GM21717 (cell line): ENCODE results near the gene DTX1.
"Not testable (repeated sequence)": the region's sequence is repeated elsewhere in the genome, so short reads cannot be mapped to it uniquely, and the experiment has no call there.

Experiments used
- ATAC-seq: cut with Tn5 transposase; IDR thresholded peaks from one replicate; pipeline ENCODE4 v1.9.1; 2021; ENCODE audit warnings: mild to moderate bottlenecking, moderate library complexity; ENCODE audit not compliant: unreplicated experiment

DTX1 gene

DNA sequence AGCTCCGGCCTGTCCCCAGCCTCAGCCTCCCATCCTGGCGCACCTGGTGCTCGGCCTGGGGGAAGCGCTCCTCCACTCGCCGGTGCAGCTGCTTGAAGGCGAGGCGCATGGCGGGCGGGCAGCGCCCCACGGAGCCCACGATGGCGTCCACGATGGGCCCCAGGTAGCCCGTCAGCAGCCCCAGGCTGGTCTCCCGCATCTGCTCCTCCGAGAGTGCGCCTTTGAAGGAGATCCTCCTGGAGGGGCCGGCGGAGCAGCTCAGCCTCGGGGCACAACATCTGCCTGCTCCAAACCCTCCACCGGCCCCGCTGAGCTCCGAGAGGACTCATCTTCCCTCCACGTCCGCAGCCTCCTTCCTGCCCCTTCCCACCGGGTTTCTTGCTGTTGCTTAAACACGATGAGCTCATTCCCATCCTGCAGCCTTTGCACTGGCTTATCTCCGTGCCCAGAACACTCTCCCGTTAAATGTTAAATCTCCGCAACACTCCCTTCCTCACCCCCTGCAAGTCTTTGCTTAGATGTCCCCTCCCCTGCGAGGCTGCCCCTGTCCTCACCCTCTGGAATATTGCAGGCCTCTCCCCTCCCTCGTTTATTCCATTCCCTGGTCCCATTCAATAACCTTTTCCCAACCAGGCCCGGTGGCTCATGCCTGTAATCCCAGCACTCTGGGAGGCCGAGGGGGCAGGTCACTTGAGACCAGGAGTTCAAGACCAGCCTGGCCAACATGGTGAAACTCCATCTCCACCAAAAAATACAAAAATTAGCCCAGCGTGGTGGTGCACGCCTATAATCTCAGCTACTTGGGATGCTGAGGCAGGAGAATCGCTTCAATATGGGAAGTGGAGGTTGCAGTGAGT, 55.7 kb downstream of the DTX1 start:
- ATAC-seq, result no peak

DNA sequence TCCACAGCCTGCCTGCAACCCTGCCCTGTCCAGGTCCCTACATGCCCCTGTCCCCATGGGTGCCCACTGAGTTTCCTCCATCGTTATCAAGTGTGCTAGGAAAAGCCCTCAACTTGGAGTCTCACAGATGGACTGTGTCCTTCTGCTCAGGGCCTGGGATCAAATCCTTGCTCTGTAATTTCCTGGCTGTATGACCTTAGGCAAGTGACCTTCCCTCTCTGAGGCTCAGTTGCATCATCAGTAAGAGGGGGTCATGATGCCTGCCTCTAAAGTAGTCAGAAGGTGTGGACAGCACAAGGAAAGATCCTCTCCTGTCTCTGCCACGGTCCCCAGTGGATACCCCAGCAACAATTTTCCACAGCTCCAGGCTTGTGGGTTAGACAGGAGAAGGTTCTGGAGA, 56.9 kb downstream of the DTX1 start:
- no peak for ATAC-seq

DNA sequence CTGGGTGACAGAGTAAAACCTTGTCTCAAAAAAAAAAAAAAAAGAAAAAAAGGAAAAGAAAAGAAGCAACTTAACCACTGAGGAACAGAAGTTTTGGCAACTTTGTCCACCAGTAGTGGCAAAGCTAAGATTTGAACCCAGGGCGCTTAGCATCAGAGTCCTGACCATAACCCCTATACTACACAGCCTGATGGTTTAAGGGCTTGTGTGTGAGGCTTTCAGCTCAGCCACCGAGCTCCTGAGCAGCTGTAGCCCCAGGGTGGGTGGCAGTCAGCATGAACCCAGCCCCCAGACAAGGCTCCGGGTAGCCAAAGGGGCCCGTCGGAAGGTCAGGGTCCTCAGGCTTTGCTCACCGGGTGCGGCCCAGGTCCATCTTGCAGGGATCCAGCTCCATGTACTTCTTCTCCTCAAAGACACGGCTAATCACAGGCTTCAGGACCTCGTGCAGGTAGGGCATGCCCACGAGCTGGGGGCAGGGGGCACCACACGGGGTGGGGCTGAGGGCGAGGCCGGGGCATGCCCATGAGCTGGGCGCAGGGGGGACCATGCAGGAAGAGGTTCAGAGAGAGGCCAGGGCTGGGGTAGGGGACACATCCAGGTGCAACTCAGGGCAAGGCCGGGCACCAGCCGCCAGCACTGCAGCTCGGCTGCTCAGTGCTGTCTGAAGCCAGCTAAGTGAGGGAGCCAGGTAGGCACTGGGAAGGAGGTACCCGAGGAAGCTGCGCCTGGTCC, 58.1 kb downstream of the DTX1 start:
- no peak for ATAC-seq

DNA sequence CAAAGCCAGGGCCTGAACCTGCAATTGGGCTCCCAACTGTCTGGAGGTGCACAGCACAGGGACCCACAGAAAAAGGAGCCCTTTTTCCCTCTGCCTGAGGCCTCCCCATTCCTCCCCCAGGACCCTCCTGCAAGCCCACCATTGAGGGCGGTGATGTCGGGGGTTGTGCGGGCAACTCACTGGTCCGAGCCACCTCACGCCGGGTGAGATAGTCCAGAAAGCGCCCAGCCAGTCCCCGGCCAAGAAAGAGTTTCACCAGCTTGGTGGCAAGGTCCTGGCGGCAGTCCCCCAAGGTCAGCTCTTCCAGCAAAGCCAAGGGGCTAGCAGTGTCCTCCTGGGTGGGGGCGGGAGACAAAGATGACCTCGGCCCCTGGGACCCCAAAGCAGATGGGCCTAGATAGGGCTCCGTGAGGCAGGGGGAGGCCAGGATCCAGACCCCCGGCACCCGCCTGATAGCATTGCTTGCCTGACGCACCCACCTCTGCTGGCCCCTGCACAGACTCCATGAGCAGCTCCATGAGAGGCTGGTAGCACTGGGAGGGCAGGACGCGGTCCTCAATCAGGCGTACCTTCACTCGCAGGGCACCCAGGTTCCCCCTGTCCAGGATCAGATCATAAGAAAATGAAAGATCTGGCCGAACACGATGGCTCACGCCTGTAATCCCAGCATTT, 59.1 kb downstream of the DTX1 start:
- no peak for ATAC-seq

DNA sequence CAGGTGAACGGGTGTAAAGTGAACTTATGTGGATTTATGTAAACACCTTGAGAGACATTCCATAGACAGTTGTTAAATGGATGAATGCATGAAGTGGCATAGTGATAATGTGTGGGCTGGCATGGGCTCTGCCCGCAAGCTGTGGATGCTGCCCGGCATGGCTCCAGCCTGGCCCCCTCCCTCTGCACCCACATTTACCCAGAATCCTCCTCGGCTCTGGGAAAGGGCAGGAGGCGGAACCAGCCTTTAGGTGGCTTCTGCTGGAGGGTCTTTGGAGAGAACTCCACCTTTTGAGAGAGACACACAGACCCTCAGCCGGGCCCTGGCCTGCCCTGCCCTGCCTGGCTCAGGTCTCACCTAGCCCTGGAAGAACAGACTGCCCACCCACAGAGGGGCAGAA, 60.3 kb downstream of the DTX1 start:
- no peak for ATAC-seq

DNA sequence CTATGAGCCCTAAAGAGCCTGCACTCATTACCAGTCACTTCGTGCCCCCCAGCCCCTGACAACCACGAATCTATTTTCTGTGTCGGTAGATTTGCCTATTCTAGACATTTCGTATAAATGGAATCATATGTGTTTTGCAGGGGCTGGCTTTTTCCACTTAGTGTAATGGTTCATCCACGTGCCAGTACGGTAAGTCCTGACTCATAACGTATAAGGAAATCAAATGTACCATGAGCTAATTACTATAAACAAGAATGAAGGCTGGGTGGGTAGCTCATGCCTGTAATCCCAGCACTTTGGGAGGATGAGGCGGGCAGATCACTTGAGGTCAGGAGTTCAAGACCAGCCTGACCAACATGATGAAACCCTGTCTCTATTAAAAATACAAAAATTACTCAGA, 61.2 kb downstream of the DTX1 start:
- not testable (repeated sequence) for ATAC-seq

DNA sequence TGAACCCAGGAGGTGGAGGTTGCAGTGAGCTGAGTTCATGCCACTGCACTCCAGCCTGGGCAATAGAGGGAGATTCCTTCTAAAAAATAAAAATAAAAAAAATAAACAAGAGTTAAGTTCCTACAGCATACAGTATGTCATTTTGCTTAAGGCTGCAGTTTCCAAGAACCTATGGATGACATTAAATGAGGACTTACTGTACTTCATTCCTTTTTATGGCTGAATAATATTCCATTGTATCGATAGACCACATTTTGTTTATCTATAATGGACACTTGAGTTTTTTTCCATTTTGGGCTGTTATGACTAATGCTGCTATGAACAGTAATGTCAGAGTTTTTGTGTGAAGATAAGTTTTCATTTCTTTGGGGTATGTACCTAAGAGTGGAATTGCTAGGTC, 61.6 kb downstream of the DTX1 start:
- ATAC-seq, result no peak

DNA sequence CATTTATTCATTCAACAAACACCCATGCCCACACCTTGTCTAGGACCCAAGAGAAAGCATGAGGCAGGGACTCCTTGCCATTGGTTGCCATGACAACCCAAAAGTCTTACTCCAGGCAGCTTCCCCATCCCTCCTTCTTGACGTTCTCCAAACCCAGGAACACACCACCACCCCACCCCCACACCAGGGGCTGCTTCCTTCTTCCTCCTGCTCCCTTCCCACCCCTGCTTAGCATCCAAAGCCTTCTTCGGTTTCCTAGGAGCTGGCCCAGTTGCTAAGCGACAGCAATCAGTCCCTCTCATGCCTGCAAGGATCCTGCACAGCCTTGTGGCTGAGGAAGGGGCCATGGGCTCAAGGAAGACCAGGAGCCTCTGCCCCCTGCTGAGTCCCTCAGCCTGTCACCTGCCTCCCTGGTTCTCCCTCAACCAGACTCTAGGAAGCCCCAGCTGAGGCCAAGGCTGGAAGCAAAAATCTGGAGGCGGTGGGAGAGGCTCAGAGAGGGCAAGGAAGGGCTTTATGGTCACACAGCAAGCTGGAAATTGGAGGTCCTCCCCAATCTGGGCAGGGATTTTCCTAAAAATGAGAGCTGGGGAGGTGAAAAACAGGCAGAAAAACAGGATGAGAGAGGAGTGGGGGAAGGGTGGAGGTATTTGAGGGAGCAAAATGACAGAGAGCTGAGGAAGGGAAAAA, 63.6 kb downstream of the DTX1 start:
- ATAC-seq, result no peak

DNA sequence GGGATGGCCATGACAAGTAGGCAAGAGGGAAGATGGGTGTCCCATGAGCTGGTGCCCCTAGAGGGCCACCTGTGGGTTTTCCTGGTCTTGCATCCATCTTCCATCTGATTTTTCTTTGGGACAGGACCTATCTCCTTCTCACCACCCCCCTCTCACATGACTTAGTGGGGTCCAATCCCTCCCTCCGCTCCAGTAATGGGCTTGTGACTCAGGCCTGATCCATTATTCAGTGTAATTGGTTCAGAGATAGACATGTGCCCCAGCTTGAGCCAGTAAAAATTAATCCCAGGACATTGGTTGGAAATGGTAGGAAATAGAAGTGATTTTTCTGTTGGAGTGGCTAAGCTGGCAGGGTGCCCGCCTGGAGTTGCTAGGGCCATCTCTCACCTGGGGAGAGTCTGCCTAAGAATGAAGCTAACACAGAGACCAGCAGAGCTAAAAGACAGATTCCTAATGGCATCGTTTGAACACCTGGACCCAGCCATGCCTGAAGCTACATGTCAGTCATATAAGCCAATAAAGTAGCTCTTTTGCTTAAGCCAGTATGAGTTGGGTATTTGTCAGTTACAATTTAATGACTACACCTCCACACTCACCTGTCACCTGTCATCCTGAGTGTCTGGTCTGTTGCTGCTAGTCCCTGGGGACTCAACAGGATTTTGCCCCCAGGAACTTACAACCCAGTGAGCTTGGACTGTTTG, 64.3 kb downstream of the DTX1 start:
- no peak for ATAC-seq

DNA sequence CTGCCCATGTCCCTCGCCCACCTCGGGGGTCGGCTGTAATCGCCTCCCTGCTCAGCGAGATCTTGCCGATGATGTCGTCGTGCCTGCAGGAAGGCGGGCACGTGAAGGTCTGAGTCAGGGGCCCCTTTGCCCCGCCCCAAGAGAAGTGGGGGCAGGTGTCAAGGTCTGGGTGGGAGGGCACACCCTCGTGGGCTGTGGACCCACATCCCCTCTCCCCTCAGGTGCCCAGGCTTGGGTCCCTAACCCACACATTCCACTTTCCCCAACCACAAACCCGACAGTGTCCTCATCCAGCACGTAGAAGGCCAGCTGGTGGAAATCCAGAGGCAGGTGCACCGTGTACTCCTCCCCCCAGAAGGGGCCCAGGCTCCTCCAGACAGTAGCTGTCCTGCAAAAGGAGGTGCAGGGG, 71.3 kb downstream of the DTX1 start:
- no peak for ATAC-seq

DNA sequence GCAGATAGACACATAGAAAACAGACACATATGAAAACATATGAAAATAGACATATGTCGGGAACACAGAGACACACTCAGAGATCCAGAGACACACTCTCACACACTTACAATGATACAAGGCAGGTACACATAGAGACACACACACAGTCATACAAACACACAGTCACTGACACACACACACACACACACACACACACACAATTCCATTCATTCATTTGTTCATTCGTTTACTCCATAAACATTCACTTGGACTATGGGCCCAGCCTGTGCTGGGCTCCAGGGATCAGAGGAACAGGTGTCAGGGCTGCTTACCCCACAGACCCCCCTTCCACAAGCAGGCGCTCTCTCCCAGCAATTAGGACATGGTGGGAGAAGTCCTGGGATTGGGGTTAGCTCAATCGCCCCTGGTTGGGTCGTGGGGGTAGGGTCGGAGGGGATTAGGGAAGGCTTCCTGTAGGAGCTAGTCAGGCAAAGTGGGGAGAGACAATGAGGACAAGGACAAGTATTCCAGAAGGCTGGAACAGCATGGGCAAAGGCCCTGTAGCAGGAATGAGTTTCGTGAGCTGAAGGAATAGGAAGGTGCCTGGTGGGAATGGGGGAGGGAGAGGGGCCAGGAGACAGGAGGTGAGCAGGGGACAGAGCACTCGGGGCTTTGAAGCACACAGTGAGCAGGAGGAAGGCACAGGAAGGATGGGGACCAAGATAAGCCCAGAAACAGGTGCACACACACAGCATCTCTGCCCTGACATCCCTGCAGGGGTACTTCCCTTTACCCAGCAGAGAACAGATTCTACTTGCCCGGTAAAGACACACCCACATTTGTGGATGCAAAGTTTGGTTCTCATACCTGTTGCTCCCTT, 72.5 kb downstream of the DTX1 start:
- ATAC-seq, result no peak

DNA sequence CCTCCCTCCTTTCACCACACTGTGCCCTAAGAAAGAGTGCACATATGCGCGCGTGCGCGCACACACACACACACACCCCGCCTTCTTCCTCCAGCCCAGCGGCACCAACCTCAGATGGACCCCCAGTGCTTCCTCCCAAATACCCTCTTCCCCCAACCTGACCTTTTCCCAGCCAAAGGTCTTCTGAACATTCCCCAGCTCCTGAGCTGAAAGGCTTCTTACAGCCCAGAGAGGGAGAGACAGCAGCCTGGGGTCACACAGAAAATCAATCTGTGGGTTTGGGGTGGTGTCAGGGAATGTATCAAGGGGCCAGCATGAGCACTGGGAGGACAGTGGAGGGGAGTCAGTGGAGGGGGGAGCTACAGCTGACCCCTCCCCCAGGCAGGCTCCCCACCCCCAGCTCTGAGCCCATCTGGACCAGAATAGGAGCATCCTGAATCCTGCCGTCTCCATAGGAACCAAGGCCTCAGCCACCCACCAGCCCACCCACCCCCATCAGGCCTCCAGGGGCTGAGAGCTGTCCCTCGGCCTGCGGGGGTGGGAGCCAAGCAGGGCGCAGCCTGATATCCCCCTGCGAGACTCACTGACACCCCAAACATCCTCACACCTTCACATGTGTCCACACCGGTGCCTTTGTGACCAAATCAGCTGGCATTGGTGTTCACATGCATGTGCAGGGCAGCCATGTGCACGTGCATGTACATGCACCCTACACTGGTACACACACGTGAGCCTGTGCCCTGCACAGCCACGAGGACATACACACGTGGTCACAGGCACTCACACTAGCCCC, 73.3 kb downstream of the DTX1 start:
- no peak for ATAC-seq

DNA sequence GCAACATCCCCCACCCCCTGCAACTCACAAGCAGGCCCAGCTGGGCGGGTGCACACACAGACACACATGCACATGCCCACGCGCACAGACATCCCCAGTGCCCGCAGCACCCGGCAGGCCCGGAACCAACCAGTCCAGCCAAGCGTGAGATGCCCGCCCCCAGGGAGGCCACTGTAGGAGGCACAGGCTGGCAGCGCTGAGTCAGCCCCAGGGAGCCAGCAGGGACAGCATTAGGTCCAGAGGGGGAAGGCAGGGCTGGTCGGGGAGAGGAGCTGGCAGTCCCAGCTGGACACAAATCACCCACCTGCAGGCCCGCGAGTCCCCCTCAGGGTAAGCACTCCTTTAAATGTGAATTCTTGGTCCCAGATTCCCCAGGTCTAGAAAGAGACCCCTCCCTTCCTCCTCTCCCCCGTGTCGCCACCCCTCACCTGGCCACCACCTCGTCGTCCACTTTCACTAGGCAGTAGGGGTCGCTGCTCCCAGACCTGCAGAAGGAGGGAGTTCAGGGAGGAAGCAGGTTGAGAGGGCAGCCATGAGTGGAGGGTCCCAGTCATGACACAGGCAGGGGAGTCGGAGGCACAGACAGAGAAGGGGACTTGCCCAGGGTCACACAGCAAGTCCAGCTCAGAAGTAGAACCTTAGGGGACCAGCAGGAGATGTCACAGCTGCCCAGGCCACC, 74.1 kb downstream of the DTX1 start:
- ATAC-seq, result no peak

DNA sequence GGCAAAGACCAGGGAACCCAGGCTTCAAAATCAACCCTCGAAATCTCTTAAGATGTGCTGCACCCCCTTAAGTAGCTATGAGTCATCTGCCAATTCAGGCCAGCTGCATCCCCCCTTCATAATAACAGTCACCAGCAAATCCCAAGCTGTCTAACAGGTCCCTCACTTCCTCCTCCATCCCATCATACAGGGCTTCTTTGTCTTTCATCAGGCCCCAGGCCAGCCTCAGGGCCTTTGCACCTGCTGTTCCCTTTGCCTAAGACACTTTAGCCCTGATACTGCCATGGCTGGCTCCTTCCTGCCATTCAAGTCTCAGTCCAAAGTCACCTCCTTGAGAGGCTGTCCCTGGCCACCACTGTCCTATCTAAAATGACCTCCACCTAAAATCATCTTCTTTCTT, 75.0 kb downstream of the DTX1 start:
- no peak for ATAC-seq

DNA sequence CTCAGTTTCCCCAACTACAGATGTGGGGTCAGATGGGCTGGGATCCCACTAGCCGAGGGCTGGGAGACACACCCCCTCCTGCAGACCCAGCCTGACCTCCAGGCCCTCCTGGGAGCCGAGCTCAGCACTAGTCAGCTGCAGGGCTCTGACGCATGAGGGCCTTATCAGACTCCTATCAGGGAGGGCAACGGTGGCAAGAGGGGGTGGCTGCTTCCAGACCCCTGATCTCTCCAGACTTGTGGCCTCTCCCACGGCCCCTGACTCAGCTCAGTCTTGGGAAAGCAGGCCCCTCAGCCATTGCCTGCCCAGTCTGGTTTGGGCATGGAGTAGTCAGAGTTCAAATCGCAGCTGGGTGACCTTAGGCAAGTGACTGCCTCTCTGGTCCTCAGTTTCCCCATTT, 76.5 kb downstream of the DTX1 start:
- no peak for ATAC-seq

DNA sequence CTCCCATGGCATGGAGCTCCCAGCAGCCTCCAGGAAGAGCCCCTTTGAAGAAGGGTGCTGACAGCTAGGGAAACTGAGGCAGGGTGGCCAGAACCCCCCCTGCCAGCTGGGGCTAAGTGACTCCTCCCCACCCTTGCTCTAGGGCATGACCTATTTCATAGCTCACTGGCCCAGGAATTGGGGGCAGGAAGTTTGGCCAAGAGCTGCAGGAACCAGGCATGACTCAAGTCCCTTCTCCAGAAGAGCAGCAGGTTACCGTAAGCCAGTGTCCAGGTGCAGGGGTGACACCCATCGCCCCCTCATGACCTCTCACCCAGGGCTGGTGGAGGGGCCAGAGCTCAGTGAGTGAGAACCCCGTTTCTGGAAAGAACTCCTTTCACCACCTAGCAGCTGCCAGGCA, 77.1 kb downstream of the DTX1 start:
- ATAC-seq, result no peak

DNA sequence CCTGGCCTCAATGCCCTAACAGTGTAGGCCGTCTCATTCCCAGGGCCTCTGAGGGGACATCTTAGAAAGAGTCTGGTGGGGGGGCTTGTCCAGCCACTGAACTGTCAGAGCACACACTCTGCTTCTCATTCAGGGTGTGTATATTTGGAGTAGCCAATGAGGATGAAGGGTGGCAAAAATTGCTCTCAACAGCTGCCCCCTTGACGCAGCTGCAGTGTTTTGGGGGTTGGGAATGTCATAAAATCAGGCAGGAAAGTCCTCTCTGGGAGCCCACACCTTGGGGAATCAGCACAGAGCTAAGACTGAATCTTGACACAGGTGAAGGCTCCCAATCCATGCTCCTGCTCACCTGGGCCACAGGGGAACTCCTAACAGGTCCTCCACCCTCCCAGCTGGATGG, 77.5 kb downstream of the DTX1 start:
- ATAC-seq, result no peak

DNA sequence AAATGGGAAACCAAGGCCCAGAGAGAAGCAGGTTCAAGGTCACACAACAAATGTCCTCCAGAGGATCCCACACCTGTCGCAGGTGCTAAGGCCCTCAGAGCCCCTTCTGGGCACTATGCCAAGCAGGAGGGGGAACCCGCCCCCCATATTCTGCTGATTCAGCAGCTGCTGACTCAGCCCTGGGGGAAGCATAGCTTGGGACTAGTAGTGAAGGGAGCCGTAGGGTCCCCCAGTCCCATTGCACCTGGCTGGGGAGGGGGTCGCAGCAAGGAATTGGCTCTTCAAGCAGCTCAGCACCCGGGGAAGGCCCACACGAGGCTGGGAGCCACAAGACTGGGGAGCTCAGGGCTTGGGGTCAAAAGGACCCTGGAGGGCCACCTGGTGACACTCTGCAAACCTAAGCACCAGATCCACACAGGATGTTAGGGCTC, 78.0 kb downstream of the DTX1 start:
- no peak for ATAC-seq
